NCI-H146 treated with DMSO at 0.1 percent for 48 hours (cell line): ENCODE results near the gene ACAD11.

Experiments
- DNase-seq: peaks from one replicate; lab custom pipeline; 2025; ENCODE audit not compliant: unreplicated experiment; lab: John Stamatoyannopoulos, UW

Gene ACAD11

DNA sequence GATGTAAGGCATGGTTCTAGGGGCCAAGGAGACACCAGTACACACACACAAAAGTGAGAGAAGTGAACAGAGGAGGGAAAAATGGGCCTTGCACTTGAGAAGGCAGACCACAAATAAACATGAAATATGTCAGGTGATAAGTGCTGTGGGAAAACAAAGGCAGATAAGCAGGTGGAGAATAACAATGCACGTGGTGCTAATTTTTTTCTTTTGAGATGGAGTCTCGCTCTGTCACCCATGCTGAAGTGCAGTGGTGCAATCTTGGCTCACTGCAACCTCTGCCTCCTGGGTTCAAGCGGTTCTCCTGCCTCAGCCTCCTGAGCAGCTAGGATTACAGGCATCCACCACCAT lies 103.6 kb downstream of the ACAD11 start:
- DNase-seq: peak; percentile 29

DNA sequence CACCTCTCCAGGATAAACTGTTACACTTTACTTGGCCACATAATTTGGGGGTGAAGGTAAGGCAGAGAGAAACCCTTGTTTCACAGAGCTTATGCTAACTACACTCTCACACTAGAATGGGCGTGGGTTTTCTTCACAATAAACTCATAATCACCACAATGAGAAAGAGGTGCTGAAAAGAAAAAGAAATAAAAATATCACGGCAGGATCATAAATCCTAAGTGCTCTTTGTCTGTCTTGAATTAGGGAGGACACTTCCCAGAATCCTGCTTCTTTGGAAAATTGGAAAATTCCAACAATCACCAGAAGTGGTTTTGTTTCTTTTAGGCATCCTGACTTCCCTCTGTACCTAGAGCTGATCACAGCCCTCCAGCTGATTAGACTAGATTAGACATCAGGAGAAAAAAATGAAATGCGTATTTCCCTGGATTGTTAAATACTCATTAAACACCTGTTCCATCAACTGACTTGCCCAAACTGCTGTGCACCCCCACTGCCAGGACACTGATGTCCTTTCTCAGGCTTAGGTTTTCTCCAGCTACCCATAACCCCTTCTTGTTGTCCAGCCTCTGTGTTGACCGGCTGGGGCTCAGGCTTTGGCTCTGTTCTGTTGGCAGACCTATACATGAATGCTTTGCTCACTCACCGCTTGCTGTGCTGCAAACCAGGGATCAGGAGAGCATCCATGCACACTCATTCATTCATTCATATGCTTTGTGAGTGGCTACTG lies 104.1 kb downstream of the ACAD11 start:
- DNase-seq: peak; percentile 49

DNA sequence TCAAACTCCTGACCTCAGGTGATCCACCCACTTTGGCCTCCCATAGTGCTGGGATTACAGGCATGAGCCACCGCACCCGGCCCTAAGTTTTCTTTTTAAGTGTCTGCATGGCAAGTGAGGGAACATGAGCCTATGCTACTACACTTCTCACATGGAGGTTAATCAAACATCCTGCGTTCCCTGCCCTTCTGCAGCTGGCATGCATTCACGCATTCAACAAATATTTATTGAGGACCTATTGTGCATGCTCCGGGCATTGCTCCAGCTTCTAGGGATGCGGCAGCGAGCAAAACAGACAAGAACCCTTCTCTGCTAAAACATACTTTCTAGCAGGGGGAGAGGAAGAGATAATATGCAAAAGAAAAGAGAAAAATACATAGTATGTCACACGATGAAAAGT lies 105.2 kb downstream of the ACAD11 start:
- peak; percentile 90 for DNase-seq

DNA sequence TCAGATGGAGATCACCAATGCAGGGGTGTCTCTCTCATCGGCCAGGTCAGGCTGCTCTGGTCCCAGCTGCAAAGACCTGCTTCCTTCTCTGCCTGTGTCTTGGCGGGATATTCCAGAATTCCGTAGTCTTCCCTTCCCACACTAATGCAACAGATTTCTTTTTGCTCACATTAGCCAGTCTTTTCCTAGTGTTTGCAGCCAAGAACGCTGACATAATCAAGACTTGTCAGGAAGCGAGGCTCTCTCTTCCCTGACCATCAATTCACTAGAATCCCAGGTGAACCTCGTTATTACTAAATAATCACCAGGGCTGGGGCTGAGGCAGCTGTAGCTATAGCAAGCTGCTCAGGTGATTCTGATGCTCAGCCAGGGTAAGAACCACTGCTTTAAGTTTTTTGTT lies 105.8 kb downstream of the ACAD11 start:
- DNase-seq: no peak

DNA sequence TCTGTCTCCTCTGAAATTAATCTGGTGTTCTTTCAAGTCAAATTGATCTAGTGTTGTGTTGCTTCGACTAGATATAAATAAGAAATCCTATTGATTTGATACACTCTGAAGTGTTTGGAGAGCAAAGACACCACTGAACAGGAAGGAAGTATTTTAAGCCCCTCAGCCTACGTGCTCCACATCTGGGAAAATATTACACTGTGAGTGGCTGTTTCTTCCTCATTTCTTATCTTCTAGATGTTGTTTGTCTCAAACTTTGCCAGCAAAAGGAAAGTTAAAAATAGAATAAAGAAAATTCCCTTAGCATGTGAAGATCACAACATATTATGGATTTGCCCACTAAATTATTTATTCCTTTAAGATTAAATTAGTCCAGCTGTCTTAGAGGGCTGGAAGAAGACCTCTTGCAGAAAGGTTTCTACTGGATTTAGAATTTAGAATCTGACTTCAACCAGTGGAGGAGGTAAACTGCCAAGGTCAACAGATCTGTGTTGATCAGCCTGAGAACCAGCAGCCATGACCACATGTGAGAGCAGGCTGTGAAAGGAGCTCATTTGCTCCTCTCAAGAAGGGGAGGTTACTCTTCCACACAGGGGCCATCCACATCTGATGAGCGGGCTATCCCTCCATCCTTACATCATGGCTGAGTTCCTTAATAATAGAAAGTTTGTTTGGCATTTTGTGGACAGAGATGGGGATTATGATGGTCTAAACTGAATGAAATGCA lies 108.9 kb downstream of the ACAD11 start:
- DNase-seq: no peak

DNA sequence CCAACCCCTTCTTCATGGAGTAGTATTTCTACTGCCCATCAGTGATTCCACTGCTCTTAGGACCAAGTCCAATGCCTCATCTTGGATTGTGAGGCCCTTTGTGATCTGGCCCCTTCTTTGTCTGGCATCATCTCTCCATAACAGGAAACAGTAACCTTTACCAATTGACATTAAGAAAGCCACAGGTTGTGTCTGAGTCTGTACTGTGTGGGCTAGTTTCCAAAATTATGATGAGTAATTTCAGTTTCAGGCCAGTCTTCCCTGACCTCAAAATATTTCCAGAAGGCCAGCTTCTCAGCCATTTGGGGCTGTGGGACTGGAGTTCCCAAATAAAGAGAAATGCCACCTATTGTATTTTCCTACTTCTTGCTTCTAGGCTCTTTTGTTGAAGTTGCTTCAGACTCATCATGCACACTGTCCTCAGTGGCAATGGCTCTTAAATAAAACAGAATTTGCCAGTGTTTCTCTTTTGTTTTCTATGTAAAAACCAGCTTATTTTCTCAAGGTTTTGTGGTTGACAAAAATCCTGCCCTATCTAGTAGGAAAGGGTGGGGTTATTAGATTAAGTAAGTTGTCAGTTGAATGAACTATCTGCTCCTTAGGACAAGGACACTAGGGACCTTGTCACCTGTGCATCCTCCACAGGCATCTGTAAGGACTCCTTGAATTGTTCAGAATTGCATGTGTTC lies 109.6 kb downstream of the ACAD11 start:
- DNase-seq: no peak

DNA sequence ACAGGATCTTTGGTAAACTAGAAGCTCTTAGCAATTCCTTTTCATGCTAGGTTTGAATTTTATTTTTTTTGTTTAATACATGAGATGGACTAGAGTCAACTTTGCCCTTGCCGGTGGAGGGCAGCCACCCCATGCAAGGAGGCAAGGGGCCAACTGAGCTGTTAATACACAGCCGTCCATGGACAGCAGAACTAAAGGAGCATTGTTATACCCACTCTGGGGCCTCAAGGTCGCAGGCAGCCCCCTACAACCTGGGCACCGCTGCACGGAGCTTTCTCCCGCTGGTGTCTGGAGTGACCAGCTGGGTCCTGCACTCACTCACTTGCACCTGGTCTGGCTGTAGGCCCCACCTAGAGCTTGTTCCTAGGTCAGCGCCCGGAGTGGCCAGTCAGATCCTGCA lies 110.4 kb downstream of the ACAD11 start:
- no peak for DNase-seq

DNA sequence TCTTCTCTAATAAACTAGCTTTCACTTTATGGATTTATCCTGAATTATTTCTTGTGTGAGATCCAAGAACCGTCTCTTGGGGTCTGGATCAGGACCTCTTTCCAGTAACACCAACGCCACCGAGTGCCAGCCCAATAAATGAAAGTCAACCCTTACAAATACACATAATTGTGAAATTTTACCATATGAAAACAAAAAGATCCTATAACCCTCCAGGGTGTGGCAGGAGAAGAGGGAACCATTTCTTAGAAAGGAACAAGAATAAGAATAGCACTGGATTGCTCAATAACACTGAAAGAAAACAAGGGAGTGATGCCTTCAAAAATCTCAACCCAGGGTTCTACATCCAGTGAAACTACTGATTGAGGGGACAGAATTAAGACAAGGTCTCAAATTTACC lies 114.1 kb downstream of the ACAD11 start:
- DNase-seq: no peak

DNA sequence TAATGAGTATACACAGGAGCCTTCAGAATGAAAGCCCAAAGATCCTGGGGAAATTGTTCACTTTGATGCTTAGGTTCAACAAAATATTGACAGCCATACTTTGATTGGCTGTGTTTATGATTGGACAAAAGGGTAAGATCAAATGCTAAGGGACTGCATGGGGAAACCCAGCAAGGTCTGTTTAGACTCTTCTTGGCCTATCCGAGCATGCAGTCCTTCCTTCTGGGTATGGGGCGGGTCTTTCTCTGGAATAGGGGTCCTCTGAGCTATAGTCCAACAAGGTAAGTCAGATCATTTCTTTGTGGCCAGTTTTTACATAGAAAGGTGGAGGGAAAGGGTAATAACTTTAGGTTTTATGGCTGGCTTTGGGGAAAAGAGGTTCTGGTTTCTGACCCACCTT lies 115.5 kb downstream of the ACAD11 start:
- DNase-seq: no peak

DNA sequence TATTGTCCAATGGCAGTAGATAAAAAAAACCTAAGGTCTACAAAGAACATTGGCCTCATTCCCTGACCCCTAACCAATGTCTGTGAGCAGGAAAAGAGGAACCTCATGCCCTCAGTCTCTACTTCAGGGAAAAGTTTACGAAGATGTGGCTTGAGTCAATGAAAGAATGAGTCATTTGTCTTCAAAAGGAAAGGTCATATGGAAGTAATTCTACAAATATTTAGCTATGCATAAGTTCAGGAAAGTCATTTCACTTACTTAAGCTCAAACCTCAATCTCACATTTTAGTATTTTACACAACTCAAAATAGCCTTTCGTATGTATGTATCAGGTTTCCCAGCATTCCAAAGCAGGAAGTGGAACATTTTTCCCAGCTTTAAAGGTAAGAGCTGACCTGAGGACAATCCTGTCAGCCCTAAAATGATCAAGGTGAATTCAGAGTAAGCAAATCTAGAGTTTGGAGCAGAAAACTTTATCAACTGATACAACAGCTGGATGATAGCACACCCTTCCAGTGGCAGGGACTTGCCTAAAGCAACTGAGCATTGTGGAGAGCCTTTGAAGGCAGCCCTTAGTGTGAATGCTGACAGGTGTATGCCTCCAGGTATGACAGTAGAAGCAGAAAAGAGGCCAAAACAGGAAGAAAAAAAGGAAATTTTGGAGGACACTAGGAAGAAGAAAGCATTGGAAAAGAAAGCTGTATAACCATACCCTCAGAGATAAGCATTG lies 116.4 kb downstream of the ACAD11 start:
- no peak for DNase-seq

DNA sequence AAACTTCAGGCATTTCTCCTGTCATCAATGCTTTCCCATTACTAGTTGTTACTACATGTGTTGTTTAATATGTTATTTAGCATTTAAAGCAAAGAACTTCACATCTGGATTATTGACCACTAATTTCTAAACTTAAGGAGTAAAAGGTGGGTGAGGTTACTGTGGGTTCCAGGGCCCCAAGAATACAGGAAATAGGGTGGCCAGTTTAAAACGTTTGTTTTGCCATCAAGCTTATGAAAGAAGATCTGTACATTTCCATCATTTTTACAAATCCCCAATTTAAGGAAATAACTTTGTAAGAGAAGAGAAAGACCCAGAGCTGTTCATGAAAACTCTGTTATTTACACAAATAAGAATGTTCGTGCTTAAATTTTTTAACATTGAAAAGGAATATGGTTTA lies 117.0 kb downstream of the ACAD11 start:
- DNase-seq: no peak

DNA sequence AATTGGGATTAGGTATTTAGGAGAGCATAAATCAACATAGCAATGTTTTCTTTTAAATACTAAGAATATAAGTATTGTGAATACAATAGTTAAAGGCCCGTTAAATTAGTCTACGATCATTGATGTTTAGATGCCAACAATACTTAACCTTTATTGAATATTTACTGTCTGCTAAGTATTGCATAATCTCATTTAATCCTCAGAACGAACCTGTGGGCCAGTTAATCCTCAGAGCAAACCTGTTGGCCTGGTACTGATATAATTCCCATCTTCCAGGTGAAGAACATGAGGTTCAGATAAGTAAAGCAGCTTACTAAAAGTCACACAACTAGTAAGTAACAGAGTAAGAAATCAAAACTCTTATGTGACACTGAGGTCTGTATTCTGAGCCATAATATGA lies 119.9 kb downstream of the ACAD11 start:
- no peak for DNase-seq

DNA sequence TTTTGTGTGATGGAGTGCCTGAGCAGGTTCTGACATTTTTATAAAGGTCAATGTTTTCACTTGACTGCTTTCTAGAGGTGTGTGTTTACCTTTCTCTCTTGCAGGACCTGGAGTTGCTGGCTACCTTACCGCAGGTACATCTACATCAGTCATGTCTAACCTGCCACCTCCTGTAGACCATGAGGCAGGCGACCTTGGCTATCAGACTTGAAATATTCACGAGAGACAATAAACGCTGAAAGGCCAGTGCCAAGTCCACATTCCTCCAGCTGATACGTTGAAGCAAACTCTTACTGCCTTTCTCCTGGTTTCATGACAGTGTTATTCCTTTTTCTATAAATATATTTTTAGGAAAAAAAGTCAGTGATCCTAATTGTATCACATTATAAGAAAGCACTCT lies 121.5 kb downstream of the ACAD11 start:
- DNase-seq: no peak

DNA sequence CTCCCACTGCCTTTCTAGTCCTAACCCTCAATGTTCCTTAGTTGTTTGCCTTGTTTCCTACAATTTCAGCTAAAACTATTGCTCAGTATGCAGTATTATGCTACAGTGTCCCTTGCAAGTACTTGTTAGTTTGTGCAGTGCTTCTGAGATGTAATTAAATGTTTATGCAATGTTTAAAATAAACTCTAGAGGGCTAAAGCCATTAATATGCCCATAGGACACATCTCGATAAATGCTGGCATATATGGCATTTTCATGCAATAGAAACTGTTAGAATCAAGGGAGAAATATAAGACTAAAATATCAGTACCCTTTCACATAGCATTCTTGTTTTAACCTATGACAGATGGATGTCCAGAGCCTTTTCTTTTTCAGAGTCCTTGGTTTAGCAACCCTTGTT lies 122.3 kb downstream of the ACAD11 start:
- DNase-seq: no peak

DNA sequence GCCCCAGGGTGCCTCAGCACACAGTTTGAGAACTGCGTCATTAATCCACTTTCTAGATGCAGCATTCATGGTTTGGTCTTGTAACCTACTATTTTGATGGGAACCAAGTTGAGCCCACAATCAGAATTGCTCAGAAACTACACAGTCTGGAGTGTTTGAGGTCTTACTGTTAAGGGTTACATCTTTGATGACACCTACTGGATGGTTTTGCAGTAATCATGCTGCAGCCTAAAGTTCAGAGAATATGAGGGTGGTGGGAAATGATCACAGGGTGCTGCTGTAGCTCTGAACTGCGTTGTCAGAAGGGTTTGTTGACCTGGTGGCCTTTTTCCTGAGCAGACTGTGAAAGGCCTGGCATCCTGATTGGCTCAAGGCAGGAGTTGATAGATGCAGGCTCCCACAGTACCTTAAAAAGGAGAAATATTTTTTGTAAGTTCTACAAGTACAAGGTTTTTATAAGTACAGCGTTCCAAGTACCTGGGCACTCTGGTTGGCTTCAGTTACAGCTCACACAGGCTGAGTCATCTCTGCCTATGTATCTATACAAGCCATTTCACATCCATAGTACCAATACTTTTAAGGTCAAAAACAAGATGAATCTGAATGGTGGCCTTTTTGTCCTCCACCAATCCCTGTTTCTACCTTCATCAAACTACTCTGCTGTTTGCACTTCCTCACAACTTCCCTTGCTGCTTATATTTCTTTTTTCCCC lies 123.0 kb downstream of the ACAD11 start:
- no peak for DNase-seq

DNA sequence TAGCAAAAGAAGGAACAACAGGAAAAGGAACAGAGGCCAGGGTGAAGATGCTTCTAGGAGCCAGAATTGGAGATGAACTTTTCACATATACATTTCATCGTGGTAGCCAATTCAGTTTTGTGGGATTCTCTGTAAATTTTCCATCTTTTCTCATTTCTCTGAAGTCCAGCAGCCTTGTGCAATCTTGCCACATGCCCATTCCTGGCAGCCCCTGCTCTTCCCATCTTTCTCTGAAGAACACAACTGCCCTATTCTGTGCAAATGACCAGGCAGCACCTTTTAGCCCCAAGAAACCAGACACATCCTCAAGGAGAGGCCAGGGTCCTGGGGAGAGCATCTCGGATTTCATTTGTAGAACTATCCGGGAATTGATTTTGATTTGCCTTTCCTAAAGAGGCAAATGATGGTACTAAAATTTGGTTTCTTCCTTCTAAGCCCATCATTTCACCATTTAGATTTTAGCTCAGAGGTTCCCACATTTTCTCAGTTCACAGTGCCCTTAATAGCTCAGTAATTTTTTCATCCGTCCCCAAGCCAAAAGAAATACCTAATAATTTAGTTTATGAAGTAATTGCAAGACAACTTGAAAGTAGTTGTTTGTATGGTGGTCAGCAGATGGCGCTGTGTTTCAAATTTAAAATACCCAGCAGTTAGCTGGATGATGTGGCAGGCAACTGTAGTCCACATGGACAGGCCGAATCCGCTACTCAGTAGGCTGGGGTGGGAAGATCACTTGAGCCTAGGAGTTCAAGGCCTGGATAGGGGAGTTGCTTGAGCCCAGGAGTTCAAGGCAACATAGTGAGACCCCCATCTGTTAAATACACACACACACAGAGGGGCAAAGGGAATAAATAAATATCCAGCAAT lies 123.8 kb downstream of the ACAD11 start:
- peak; percentile 72 for DNase-seq

DNA sequence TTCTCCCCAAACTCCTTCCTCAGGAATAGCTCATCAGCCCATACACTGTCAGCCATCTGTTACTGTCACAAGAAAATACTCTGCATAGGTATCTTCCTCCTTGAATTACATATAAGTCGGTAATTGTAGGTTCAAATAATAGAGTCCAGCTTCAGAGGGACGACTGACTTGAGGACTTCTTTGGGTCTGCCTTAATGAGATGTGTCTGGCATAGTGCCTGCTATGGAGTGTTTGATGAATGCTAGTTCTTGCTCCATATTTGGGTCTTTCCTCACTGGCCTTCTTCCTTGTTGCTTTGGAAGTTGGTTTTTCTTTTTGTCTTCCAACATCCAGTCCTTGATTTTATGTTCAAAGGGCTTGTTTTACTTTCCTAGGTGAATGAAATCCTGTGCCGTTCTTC lies 129.0 kb downstream of the ACAD11 start:
- DNase-seq: no peak

DNA sequence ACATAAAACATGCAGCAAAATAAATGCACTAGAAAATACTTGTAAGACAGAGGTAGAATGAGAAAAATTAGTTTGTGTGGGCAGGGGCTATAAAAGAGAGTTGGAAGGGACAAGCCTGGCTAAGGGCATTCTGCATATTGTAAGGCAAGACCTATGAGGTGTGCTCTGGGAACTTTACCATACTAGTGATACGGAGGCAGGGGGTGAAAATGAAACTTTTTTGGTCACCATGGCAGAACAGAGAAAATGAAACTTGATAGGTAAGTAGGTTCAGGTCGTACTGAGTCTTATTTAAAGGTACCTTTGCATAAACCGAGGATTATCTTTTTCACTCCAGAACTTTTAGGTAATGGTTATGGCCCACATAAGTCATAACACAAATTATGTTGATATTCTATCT lies 137.3 kb downstream of the ACAD11 start:
- DNase-seq: no peak

DNA sequence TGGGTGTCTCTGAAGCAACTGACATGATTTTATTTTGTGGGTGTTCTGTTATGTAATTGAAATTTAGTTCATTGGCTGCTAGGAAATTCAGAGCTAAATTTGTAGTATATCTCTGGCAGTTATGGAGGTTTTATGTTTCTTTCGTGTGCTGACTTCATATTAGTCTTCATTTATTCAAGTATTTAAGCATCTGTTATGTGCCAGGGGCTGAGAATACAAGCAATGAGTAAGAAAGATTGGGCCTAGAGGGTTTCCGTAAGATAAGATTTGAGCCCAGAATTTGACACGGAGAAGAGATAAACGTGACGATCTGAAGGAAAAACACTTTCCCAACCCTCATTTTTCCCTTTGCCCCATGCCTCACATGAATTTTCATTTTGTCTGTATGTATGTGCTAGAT lies 137.7 kb downstream of the ACAD11 start:
- no peak for DNase-seq

DNA sequence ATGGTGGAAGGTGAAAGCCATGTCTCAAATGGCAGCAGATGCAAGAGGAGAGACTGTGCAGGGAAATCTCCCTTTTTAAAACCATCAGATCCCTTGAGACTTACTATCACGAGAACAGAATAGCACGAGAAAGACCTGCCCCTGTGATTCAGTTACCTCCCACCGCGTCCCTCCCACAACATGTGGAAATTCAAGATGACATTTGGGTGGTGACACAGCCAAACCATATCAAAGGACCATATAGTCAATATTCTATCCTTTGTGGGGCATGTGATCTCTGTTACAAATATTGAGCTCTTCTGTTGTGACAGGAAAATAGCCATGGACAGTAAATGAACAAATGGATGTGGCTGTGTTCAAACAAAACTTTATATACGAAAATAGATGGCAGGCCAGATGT lies 139.7 kb downstream of the ACAD11 start:
- no peak for DNase-seq
